Measurements from ENCODE around the gene CACNA1H. TPM values are rescaled to one million over a fixed set of nuclear protein-coding genes. Genes with fewer than 3 reads are reported as not detected.

CACNA1H gene
- total and polyA plus RNA-seq, 2 experiments from 2014 or later: 9.1 TPM

- Histone ChIP-seq H3K4me3 (no peak overlapping the region), H3K79me2 (no peaks in the 10 kb centered on the region), H3K27me3 (peaks cover 8% of the 10 kb centered on the region), H4K20me1 (ENCODE audit: insufficient read depth, poor library complexity, severe bottlenecking) (peaks cover 10% of the 10 kb centered on the region), H3K4me2 (peak overlapping the region; percentile 88), H2AFZ (no peak overlapping the region), H3K9me3 (ENCODE audit: low read depth) (no peaks in the 10 kb centered on the region), H3K36me3 (replicated peaks; ENCODE audit: insufficient read depth, low read depth) (no peaks in the 10 kb centered on the region), H3K4me1 (ENCODE audit: insufficient read depth) (peaks cover 35% of the 10 kb centered on the region), H3K9me2 (replicated peaks; ENCODE audit: insufficient read depth) (no peaks in the 10 kb centered on the region), H3K27ac (peak overlapping the region; percentile 90)
- TF ChIP-seq EZH2 (IDR thresholded peaks at IDR 0.05; ENCODE audit: borderline replicate concordance) (no peak), EZH2phosphoT487 (IDR thresholded peaks at IDR 0.05; ENCODE audit: low read depth, severe bottlenecking, unreplicated experiment) (no peak), CTCF (IDR thresholded peaks at IDR 0.05; ENCODE audit: poor library complexity) (no peak)
- no peak for DNase-seq (ENCODE audit: low spot score)
- WGBS (ENCODE audit: low lambda C conversion rate, missing lambda C conversion rate): 72% methylated on average over 20 of the region's 20 CpGs
Observed at GRCh38 chr16:1155353-1156054, 2.6 kb downstream of the CACNA1H start.

GRCh38 chr16:1156055-1156982 lies 3.4 kb downstream of the CACNA1H start:
- Histone ChIP-seq H3K79me2 (no peaks in the 10 kb centered on the region), H3K9me3 (ENCODE audit: low read depth) (no peaks in the 10 kb centered on the region), H2AFZ (no peak overlapping the region), H3K27ac (no peak overlapping the region), H3K4me3 (no peak overlapping the region), H3K4me2 (no peak overlapping the region), H3K27me3 (peaks cover 8% of the 10 kb centered on the region), H3K9me2 (replicated peaks; ENCODE audit: insufficient read depth) (no peaks in the 10 kb centered on the region), H3K36me3 (replicated peaks; ENCODE audit: insufficient read depth, low read depth) (no peaks in the 10 kb centered on the region), H3K4me1 (ENCODE audit: insufficient read depth) (peaks cover 35% of the 10 kb centered on the region), H4K20me1 (ENCODE audit: insufficient read depth, poor library complexity, severe bottlenecking) (peaks cover 10% of the 10 kb centered on the region)
- no peak for DNase-seq (ENCODE audit: low spot score)
- 89% methylated on average over 31 of the region's 35 CpGs for WGBS (ENCODE audit: low lambda C conversion rate, missing lambda C conversion rate)
- no peak for TF ChIP-seq EZH2phosphoT487 (IDR thresholded peaks at IDR 0.05; ENCODE audit: low read depth, severe bottlenecking, unreplicated experiment)
- TF ChIP-seq CTCF (IDR thresholded peaks at IDR 0.05; ENCODE audit: poor library complexity): no peak
- TF ChIP-seq EZH2 (IDR thresholded peaks at IDR 0.05; ENCODE audit: borderline replicate concordance): no peak

- Histone ChIP-seq H3K27me3 (peaks cover 8% of the 10 kb centered on the region), H2AFZ (no peak overlapping the region), H4K20me1 (ENCODE audit: insufficient read depth, poor library complexity, severe bottlenecking) (peaks cover 10% of the 10 kb centered on the region), H3K4me1 (ENCODE audit: insufficient read depth) (peaks cover 32% of the 10 kb centered on the region), H3K36me3 (replicated peaks; ENCODE audit: insufficient read depth, low read depth) (no peaks in the 10 kb centered on the region), H3K4me3 (no peak overlapping the region), H3K4me2 (no peak overlapping the region), H3K79me2 (peaks cover under 1% of the 10 kb centered on the region), H3K9me2 (replicated peaks; ENCODE audit: insufficient read depth) (no peaks in the 10 kb centered on the region), H3K27ac (no peak overlapping the region), H3K9me3 (ENCODE audit: low read depth) (no peaks in the 10 kb centered on the region)
- WGBS (ENCODE audit: low lambda C conversion rate, missing lambda C conversion rate): 95% methylated on average over 37 of the region's 46 CpGs
- DNase-seq (ENCODE audit: low spot score): no peak
- TF ChIP-seq EZH2phosphoT487 (IDR thresholded peaks at IDR 0.05; ENCODE audit: low read depth, severe bottlenecking, unreplicated experiment) (no peak), CTCF (IDR thresholded peaks at IDR 0.05; ENCODE audit: poor library complexity) (no peak), EZH2 (IDR thresholded peaks at IDR 0.05; ENCODE audit: borderline replicate concordance) (no peak)
Observed at GRCh38 chr16:1156983-1157638, 4.2 kb downstream of the CACNA1H start.
